Hepatocyte (in vitro differentiated cells): ENCODE results near the gene RAB3GAP2. TPM values are rescaled to one million over a fixed set of nuclear protein-coding genes. Genes with fewer than 3 reads are reported as not detected.
"Not testable (repeated sequence)": the region's sequence is repeated elsewhere in the genome, so short reads cannot be mapped to it uniquely, and the experiment has no call there.

Experiments
- DNase-seq: peaks from one replicate; pipeline ENCODE4 v3.0.0-alpha.2; 2016; ENCODE audit warnings: low spot score
- H2AFZ ChIP-seq: fragments of 200-600 bp; sonication (generic); 2 replicates; pipeline ENCODE4 v1.6.0; 2016; ENCODE audit warnings: antibody characterized with exemption, mild to moderate bottlenecking
- H3K27ac ChIP-seq: fragments of 200-600 bp; sonication (generic); 2 replicates; pipeline ENCODE4 v1.5.1; 2016; ENCODE audit warnings: mild to moderate bottlenecking
- H3K27me3 ChIP-seq: fragments of 200-600 bp; sonication (generic); 2 replicates; pipeline ENCODE4 v1.6.1; 2016
- H3K36me3 ChIP-seq: fragments of 200-600 bp; sonication (generic); replicated peaks from 2 replicates; pipeline ENCODE4 v1.5.1; 2016; ENCODE audit warnings: low read depth; ENCODE audit not compliant: insufficient read depth
- H3K4me1 ChIP-seq: fragments of 200-600 bp; sonication (generic); 2 replicates; pipeline ENCODE4 v1.5.1; 2016; ENCODE audit warnings: mild to moderate bottlenecking, moderate library complexity; ENCODE audit not compliant: insufficient read depth
- H3K4me2 ChIP-seq: fragments of 200-600 bp; sonication (generic); 2 replicates; pipeline ENCODE4 v1.6.0; 2016
- H3K4me3 ChIP-seq: fragments of 200-600 bp; sonication (generic); 2 replicates; pipeline ENCODE4 v1.5.1; 2016; ENCODE audit warnings: mild to moderate bottlenecking
- H3K79me2 ChIP-seq: fragments of 200-600 bp; sonication (generic); 2 replicates; pipeline ENCODE4 v1.6.0; 2017; ENCODE audit warnings: mild to moderate bottlenecking
- H3K9me2 ChIP-seq: fragments of 200-600 bp; sonication (generic); replicated peaks from 2 replicates; pipeline ENCODE4 v1.6.0; 2017; ENCODE audit warnings: mild to moderate bottlenecking; ENCODE audit not compliant: insufficient read depth
- H3K9me3 ChIP-seq: fragments of 200-600 bp; sonication (generic); 2 replicates; pipeline ENCODE4 v1.5.1; 2016; ENCODE audit warnings: low read depth, mild to moderate bottlenecking
- H4K20me1 ChIP-seq: fragments of 200-600 bp; sonication (generic); 2 replicates; pipeline ENCODE4 v1.6.0; 2016; ENCODE audit warnings: mild to moderate bottlenecking; ENCODE audit not compliant: insufficient read depth, poor library complexity, severe bottlenecking
- EZH2 ChIP-seq: fragments of 200-600 bp; sonication (generic); IDR thresholded peaks from 2 replicates; pipeline ENCODE4 v1.6.1; 2016; ENCODE audit warnings: antibody characterized with exemption, mild to moderate bottlenecking, borderline replicate concordance
- EZH2phosphoT487 ChIP-seq: fragments of 200-600 bp; sonication (generic); IDR thresholded peaks from one replicate; pipeline ENCODE4 v1.6.1; 2018; ENCODE audit warnings: antibody characterized with exemption, mild to moderate bottlenecking, low read depth, moderate library complexity; ENCODE audit not compliant: unreplicated experiment, severe bottlenecking
- WGBS: methylation state at CpG from one replicate; pipeline ENCODE4 v1.1.6; 2016; ENCODE audit warnings: low lambda C conversion rate; ENCODE audit errors: missing lambda C conversion rate; 5-methylcytosine and 5-hydroxymethylcytosine counted together
- polyA plus RNA-seq: library from polyadenylated mRNA; unstranded; fragments of >200 nt; fragmentation: Nextera tagmentation; extraction: Ambion mirVana; gene quantifications from 2 replicates; pipeline ENCODE4 v1.2.1, GENCODE V29; 2016
- total RNA-seq: library from RNA; depleted of rRNA; stranded (reverse); fragments of >200 nt; gene quantifications from 2 replicates; pipeline ENCODE4 v1.2.3, GENCODE V29; 2014
- TF ChIP-seq, protein P1 (sequence below): fragments of 200-600 bp; sonication (generic); IDR thresholded peaks from 2 replicates; pipeline ENCODE4 v1.5.1; 2016; ENCODE audit warnings: antibody characterized with exemption, mild to moderate bottlenecking; ENCODE audit not compliant: poor library complexity

Gene RAB3GAP2
- total and polyA plus RNA-seq, 2 experiments from 2014 or later, result 13.7 to 31.6 TPM

- Histone ChIP-seq H3K4me1 (peaks cover 6% of the 10 kb centered on the region), H3K4me3 (no peak overlapping the region), H2AFZ (no peak overlapping the region), H3K27ac (peak overlapping the region; percentile 94), H4K20me1 (no peaks in the 10 kb centered on the region), H3K79me2 (peaks cover 9% of the 10 kb centered on the region), H3K9me3 (no peaks in the 10 kb centered on the region), H3K27me3 (no peaks in the 10 kb centered on the region), H3K9me2 (no peaks in the 10 kb centered on the region), H3K36me3 (no peaks in the 10 kb centered on the region), H3K4me2 (peak overlapping the region; percentile 50)
- 74% methylated on average over 8 of the region's 8 CpGs for WGBS
- peak; percentile 67 for DNase-seq
- TF ChIP-seq EZH2phosphoT487, result no peak
- no peak for TF ChIP-seq EZH2
- TF ChIP-seq, protein P1, sequence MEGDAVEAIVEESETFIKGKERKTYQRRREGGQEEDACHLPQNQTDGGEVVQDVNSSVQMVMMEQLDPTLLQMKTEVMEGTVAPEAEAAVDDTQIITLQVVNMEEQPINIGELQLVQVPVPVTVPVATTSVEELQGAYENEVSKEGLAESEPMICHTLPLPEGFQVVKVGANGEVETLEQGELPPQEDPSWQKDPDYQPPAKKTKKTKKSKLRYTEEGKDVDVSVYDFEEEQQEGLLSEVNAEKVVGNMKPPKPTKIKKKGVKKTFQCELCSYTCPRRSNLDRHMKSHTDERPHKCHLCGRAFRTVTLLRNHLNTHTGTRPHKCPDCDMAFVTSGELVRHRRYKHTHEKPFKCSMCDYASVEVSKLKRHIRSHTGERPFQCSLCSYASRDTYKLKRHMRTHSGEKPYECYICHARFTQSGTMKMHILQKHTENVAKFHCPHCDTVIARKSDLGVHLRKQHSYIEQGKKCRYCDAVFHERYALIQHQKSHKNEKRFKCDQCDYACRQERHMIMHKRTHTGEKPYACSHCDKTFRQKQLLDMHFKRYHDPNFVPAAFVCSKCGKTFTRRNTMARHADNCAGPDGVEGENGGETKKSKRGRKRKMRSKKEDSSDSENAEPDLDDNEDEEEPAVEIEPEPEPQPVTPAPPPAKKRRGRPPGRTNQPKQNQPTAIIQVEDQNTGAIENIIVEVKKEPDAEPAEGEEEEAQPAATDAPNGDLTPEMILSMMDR, result no peak
Measured at GRCh38 chr1:220121791-220122530, 150.3 kb downstream of the RAB3GAP2 start.

- Histone ChIP-seq H3K9me3 (no peaks in the 10 kb centered on the region), H3K36me3 (no peaks in the 10 kb centered on the region), H3K4me3 (no peak overlapping the region), H2AFZ (no peak overlapping the region), H3K4me2 (peak overlapping the region; percentile 59), H3K79me2 (peaks cover 22% of the 10 kb centered on the region), H3K9me2 (no peaks in the 10 kb centered on the region), H3K27ac (peak overlapping the region; percentile 94), H4K20me1 (no peaks in the 10 kb centered on the region), H3K4me1 (peaks cover 6% of the 10 kb centered on the region), H3K27me3 (no peaks in the 10 kb centered on the region)
- DNase-seq, result peak; percentile 65
- TF ChIP-seq, protein P1, result no peak
- TF ChIP-seq EZH2phosphoT487 (no peak), EZH2 (no peak)
- WGBS, result 41% methylated on average over 6 of the region's 6 CpGs
Measured at GRCh38 chr1:220119043-220119512, 153.2 kb downstream of the RAB3GAP2 start.

DNA sequence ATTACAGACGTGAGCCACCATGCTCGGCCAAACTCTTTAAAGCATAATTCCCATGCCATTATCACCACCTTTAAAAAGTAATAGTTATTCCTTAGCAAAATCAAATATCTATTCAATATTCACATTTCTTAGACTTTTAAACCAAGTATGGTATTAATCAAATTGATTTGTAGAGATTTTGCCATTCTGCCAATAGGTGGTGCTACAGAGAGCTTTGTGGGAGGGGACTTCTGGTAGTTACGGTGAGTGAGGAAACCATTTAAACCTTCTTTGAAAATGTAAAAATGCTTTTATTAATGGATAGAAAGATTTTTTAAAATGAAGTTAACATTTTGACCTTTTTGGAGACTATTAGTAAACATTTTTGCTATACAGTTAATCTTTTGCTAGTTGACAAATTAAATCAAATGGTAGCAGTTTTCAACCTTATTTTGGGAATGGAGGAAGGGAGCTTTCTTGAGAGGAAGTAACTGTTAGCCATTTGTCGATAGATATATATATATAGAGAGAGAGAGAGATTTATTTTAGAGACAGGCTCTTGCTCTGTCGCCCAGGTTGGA lies 159.0 kb downstream of the RAB3GAP2 start:
- H3K36me3 ChIP-seq, result peaks cover 3% of the 10 kb centered on the region
- H3K4me3 ChIP-seq, result no peak overlapping the region
- H3K4me2 ChIP-seq, result no peak overlapping the region
- no peaks in the 10 kb centered on the region for H3K9me3 ChIP-seq
- H3K27me3 ChIP-seq, result no peaks in the 10 kb centered on the region
- H4K20me1 ChIP-seq, result no peaks in the 10 kb centered on the region
- DNase-seq, result peak; percentile 18
- TF ChIP-seq, protein P1, result peak; percentile 49
- TF ChIP-seq EZH2phosphoT487 (no peak), EZH2 (no peak)
- peaks cover 23% of the 10 kb centered on the region for H3K79me2 ChIP-seq
- no peaks in the 10 kb centered on the region for H3K4me1 ChIP-seq
- no peak overlapping the region for H2AFZ ChIP-seq
- no peak overlapping the region for H3K27ac ChIP-seq
- no peaks in the 10 kb centered on the region for H3K9me2 ChIP-seq
- WGBS, result 94% methylated on average over 5 of the region's 5 CpGs

- not testable (repeated sequence) for H2AFZ ChIP-seq, H3K27ac ChIP-seq, DNase-seq, H3K27me3 ChIP-seq, H3K4me2 ChIP-seq, H4K20me1 ChIP-seq, H3K4me1 ChIP-seq, H3K9me2 ChIP-seq, H3K9me3 ChIP-seq, H3K4me3 ChIP-seq, H3K36me3 ChIP-seq
- H3K79me2 ChIP-seq, result peaks cover 17% of the 10 kb centered on the region
- WGBS, result 96% methylated on average over 4 of the region's 4 CpGs
Measured at GRCh38 chr1:220112600-220112999, 159.7 kb downstream of the RAB3GAP2 start.

- H3K4me3 ChIP-seq, H3K27me3 ChIP-seq, H3K36me3 ChIP-seq, H3K9me3 ChIP-seq, H3K4me1 ChIP-seq, H3K4me2 ChIP-seq, H4K20me1 ChIP-seq, H3K79me2 ChIP-seq, H2AFZ ChIP-seq, H3K27ac ChIP-seq, DNase-seq, H3K9me2 ChIP-seq: not testable (repeated sequence)
- 98% methylated on average over 6 of the region's 6 CpGs for WGBS
Measured at GRCh38 chr1:220110473-220110872, 161.8 kb downstream of the RAB3GAP2 start.
